H1 (cell line): Measurements from ENCODE around the gene PGAM1. TPM values are rescaled to one million over a fixed set of nuclear protein-coding genes. Genes with fewer than 3 reads are reported as not detected.

Source experiments
- CTCF ChIA-PET: fragments of 300-600 bp; sonication (Branson Sonifier 250); formaldehyde crosslinking; loops from one replicate; lab custom pipeline; 2021; ENCODE audit not compliant: partially characterized antibody; lab: Charles Lee
- POLR2A ChIA-PET: fragments of 300-600 bp; sonication (Branson Sonifier 250); formaldehyde crosslinking; loops from one replicate; lab custom pipeline; 2021; ENCODE audit warnings: inconsistent platforms; ENCODE audit not compliant: partially characterized antibody; lab: Charles Lee
- DNase-seq, 2 experiments: peaks; one replicate each; pipeline versions ENCODE4 v3.0.0 to v3.0.0-alpha.2; 2010 to 2022; ENCODE audit warnings: low spot score in 2 of 2, low read depth in 1 of 2, mixed read lengths in 1 of 2
- FAIRE-seq: peaks from 2 replicates; lab custom pipeline; 2011; peaks lifted over from hg19 to GRCh38; lab: Jason Lieb, UNC
- H2AFZ ChIP-seq: 2 replicates; pipeline ENCODE4 v1.8.1; 2012; ENCODE audit warnings: low read length, inconsistent platforms
- H2AK5ac ChIP-seq: 2 replicates; pipeline ENCODE4 v1.6.1; 2013; ENCODE audit warnings: low read depth, low read length
- H2BK120ac ChIP-seq: replicated peaks from 2 replicates; pipeline ENCODE3; 2013; ENCODE audit warnings: low read depth, low read length, inconsistent platforms
- H2BK12ac ChIP-seq: 2 replicates; pipeline ENCODE4 v1.6.1; 2013; ENCODE audit warnings: low read depth, low read length
- H2BK15ac ChIP-seq: 2 replicates; pipeline ENCODE4 v1.6.1; 2013; ENCODE audit warnings: low read length
- H2BK20ac ChIP-seq: 2 replicates; pipeline ENCODE4 v1.6.1; 2013; ENCODE audit warnings: low read length
- H2BK5ac ChIP-seq: 2 replicates; pipeline ENCODE4 v1.6.1; 2013; ENCODE audit warnings: low read depth, low read length
- H3K14ac ChIP-seq: 2 replicates; pipeline ENCODE4 v1.6.1; 2013; ENCODE audit warnings: inconsistent platforms; ENCODE audit not compliant: insufficient read length
- H3K18ac ChIP-seq: 2 replicates; pipeline ENCODE4 v1.6.1; 2013; ENCODE audit warnings: low read length; ENCODE audit errors: extremely low read depth
- H3K23ac ChIP-seq: 2 replicates; pipeline ENCODE4 v1.6.1; 2013; ENCODE audit warnings: inconsistent platforms; ENCODE audit not compliant: insufficient read length
- H3K23me2 ChIP-seq: 2 replicates; pipeline ENCODE4 v1.6.1; 2013; ENCODE audit warnings: low read depth, low read length
- H3K27ac ChIP-seq: 2 replicates; pipeline ENCODE4 v1.6.1; 2011; ENCODE audit warnings: low read depth, low read length, inconsistent platforms
- H3K27me3 ChIP-seq, 4 experiments: replicated peaks in 1 of 4; 1 replicate in 1 of 4; 2 replicates in 3 of 4; pipeline versions ENCODE4 v1.6.1 to v1.8.1; 2011 to 2013; ENCODE audit warnings: low read length in 3 of 4, mild to moderate bottlenecking in 3 of 4, inconsistent platforms in 2 of 4, mixed read lengths in 2 of 4, moderate library complexity in 1 of 4; ENCODE audit not compliant: control insufficient read depth in 3 of 4, insufficient read depth in 3 of 4; ENCODE audit errors: extremely low read depth in 1 of 4
- H3K36me3 ChIP-seq, 4 experiments: 2 replicates each; pipeline versions ENCODE4 v1.6.1 to v1.8.1; 2011 to 2013; ENCODE audit warnings: mild to moderate bottlenecking in 4 of 4, low read length in 3 of 4, moderate library complexity in 2 of 4, control low read depth in 1 of 4, inconsistent platforms in 1 of 4; ENCODE audit not compliant: insufficient read depth in 4 of 4, control insufficient read depth in 2 of 4
- H3K4ac ChIP-seq: replicated peaks from 2 replicates; pipeline ENCODE3; 2013; ENCODE audit warnings: low read length, low read depth, mixed read lengths, inconsistent platforms; ENCODE audit not compliant: insufficient read length
- H3K4me1 ChIP-seq, 4 experiments: replicated peaks in 1 of 4; 1 replicate in 1 of 4; 2 replicates in 3 of 4; pipeline versions ENCODE4 v1.6.1 to v1.8.1; 2011 to 2013; ENCODE audit warnings: low read length in 3 of 4, inconsistent platforms in 2 of 4, mixed read lengths in 1 of 4; ENCODE audit not compliant: insufficient read depth in 4 of 4, control insufficient read depth in 3 of 4
- H3K4me2 ChIP-seq, 2 experiments: 2 replicates each; pipeline versions ENCODE4 v1.6.1 to v1.8.1; 2011 to 2013; ENCODE audit warnings: low read depth in 2 of 2, low read length in 2 of 2, control low read depth in 1 of 2, inconsistent platforms in 1 of 2, mild to moderate bottlenecking in 1 of 2; ENCODE audit not compliant: insufficient read depth in 1 of 2
- H3K4me3 ChIP-seq, 4 experiments: fragments of 200-600, 300-600 bp in 1 of 4; sonication (generic), shearing (Covaris generic), sonication (Bioruptor Twin) in 1 of 4; 2 replicates each; pipeline versions ENCODE4 v1.5.1 to v1.8.1; 2011 to 2016; ENCODE audit warnings: low read length in 4 of 4, low read depth in 3 of 4, control low read depth in 2 of 4, inconsistent platforms in 2 of 4, mild to moderate bottlenecking in 2 of 4, mixed read lengths in 1 of 4, moderate library complexity in 1 of 4; ENCODE audit not compliant: insufficient read depth in 2 of 4; ENCODE audit errors: extremely low read depth in 1 of 4
- H3K56ac ChIP-seq: replicated peaks from 2 replicates; pipeline ENCODE3; 2013; ENCODE audit warnings: low read depth, mild to moderate bottlenecking, mixed read lengths, low read length, inconsistent platforms; ENCODE audit not compliant: insufficient read length
- H3K79me1 ChIP-seq: 2 replicates; pipeline ENCODE4 v1.6.1; 2013; ENCODE audit warnings: low read depth, low read length, control low read depth
- H3K79me2 ChIP-seq, 2 experiments: 2 replicates each; pipeline versions ENCODE4 v1.6.1 to v1.8.1; 2012 to 2013; ENCODE audit warnings: low read length in 2 of 2, mild to moderate bottlenecking in 2 of 2, inconsistent platforms in 1 of 2; ENCODE audit not compliant: insufficient read depth in 2 of 2, control insufficient read depth in 1 of 2
- H3K9ac ChIP-seq, 4 experiments: replicated peaks in 1 of 4; 1 replicate in 1 of 4; 2 replicates in 3 of 4; pipeline versions ENCODE4 v1.6.1 to v1.8.1; 2011 to 2013; ENCODE audit warnings: low read depth in 3 of 4, low read length in 3 of 4, control low read depth in 2 of 4, mild to moderate bottlenecking in 2 of 4, moderate library complexity in 2 of 4, inconsistent platforms in 1 of 4; ENCODE audit errors: extremely low read depth in 1 of 4
- H3K9me3 ChIP-seq, 2 experiments: 2 replicates each; pipeline versions ENCODE4 v1.6.1 to v1.8.1; 2012 to 2013; ENCODE audit warnings: mild to moderate bottlenecking in 2 of 2, moderate library complexity in 2 of 2, control low read depth in 1 of 2, inconsistent platforms in 1 of 2, low read depth in 1 of 2, low read length in 1 of 2, mixed read lengths in 1 of 2; ENCODE audit not compliant: insufficient read depth in 2 of 2
- H4K20me1 ChIP-seq, 2 experiments: replicated peaks in 1 of 2; 2 replicates each; pipeline versions ENCODE3 to v1.8.1; 2011 to 2013; ENCODE audit warnings: inconsistent platforms in 2 of 2, low read length in 2 of 2, mild to moderate bottlenecking in 1 of 2; ENCODE audit not compliant: insufficient read depth in 2 of 2, control insufficient read depth in 1 of 2
- H4K5ac ChIP-seq: 2 replicates; pipeline ENCODE4 v1.6.1; 2013; ENCODE audit warnings: low read length, low read depth, mixed read lengths, inconsistent platforms; ENCODE audit not compliant: insufficient read length
- H4K8ac ChIP-seq: 2 replicates; pipeline ENCODE4 v1.8.0; 2013; ENCODE audit warnings: mild to moderate bottlenecking, moderate library complexity, low read length, inconsistent platforms; ENCODE audit not compliant: insufficient read depth; ENCODE audit errors: extremely low read depth
- H4K91ac ChIP-seq: replicated peaks from 2 replicates; pipeline ENCODE3; 2013; ENCODE audit warnings: low read length, mixed read lengths, inconsistent platforms; ENCODE audit not compliant: insufficient read length
- BACH1 ChIP-seq: IDR thresholded peaks from 2 replicates; pipeline ENCODE4 v1.6.1; 2012; ENCODE audit warnings: low read length, improper control_type of control experiment
- BCL11A ChIP-seq, 2 experiments: IDR thresholded peaks; one replicate each; pipeline ENCODE4 v1.6.1; 2011; ENCODE audit warnings: low read depth in 2 of 2, low read length in 2 of 2, mild to moderate bottlenecking in 2 of 2
- POLR2A ChIP-seq, 2 experiments: IDR thresholded peaks; 1 replicate in 1 of 2; 2 replicates in 1 of 2; pipeline ENCODE4 v1.6.1; 2011; ENCODE audit warnings: low read depth in 2 of 2, low read length in 2 of 2, mild to moderate bottlenecking in 2 of 2; ENCODE audit errors: control extremely low read depth in 1 of 2
- WGBS, 2 experiments: shearing (Covaris generic) in 1 of 2; methylation state at CpG; one replicate each; pipeline versions ENCODE4 v1.1.6 to v1.1.7; 2013 to 2015; ENCODE audit warnings: low lambda C conversion rate in 2 of 2, mixed read lengths in 2 of 2, inconsistent platforms in 1 of 2, low coverage in 1 of 2, missing lambda C conversion rate in 1 of 2; ENCODE audit not compliant: insufficient replicate concordance in 2 of 2, insufficient coverage in 1 of 2, insufficient read length in 1 of 2; ENCODE audit errors: extremely low coverage in 1 of 2, missing lambda C conversion rate in 1 of 2; 5-methylcytosine and 5-hydroxymethylcytosine counted together
- polyA plus RNA-seq, 7 experiments: library from polyadenylated mRNA; depleted of rRNA in 3 of 7; stranded (reverse) in 5 of 7; unstranded in 2 of 7; fragments of >200 nt in 5 of 7; fragments of 200-250 nt in 2 of 7; gene quantifications; 1 replicate in 5 of 7; 2 replicates in 1 of 7; 4 replicates in 1 of 7; pipeline versions ENCODE4 v1.2.1 to v1.2.3, GENCODE V29; 2011 to 2013; ENCODE audit warnings: missing spikeins in 2 of 7, mixed read lengths in 2 of 7
- total RNA-seq: library from RNA; stranded (reverse); fragmentation: NEBNext Ultra II Directional; extraction: Animal tissue kit (Norgen Biotek cat#: 25700); gene quantifications from 2 replicates; pipeline ENCODE4 v1.2.1, GENCODE V29; 2021
- TF ChIP-seq, protein P1 (sequence below): IDR thresholded peaks from 2 replicates; pipeline ENCODE4 v1.6.1; 2012; ENCODE audit warnings: low read length, inconsistent platforms

Gene PGAM1
- total and polyA plus RNA-seq, 2 of the 8 experiments (the other 6 are each of a cell fraction or from before 2014, with no cell fraction given) = 791 to 799 TPM

DNA sequence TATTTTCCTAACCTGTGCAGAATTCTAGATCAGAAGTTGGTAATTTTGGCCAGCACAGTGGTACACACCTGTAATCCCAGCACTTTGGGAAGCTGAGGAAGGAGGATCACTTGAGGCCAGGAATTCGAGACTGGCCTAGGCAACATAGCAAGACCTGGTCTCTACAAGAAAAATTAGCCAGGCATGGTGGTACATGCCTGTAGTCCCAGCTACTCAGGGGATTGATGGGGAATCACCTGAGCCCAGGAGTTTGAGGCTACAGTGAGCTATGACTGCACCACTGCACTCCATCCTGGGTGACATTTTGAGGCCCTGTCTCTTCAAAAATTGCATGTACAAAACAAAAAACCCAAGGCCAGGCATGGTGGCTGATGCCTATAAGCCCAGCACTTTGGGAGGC, 8.6 kb downstream of the PGAM1 start:
- Histone ChIP-seq H2BK120ac (no peak overlapping the region), H3K9me3 (no peaks in the 10 kb centered on the region), H3K4ac (no peak overlapping the region)
- no peak for FAIRE-seq
- TF ChIP-seq BACH1 = no peak
- no peak for TF ChIP-seq BCL11A (IDR thresholded peaks at IDR 0.05; ENCODE audit: low read depth in 2 of 2, low read length in 2 of 2)
- TF ChIP-seq, protein P1, sequence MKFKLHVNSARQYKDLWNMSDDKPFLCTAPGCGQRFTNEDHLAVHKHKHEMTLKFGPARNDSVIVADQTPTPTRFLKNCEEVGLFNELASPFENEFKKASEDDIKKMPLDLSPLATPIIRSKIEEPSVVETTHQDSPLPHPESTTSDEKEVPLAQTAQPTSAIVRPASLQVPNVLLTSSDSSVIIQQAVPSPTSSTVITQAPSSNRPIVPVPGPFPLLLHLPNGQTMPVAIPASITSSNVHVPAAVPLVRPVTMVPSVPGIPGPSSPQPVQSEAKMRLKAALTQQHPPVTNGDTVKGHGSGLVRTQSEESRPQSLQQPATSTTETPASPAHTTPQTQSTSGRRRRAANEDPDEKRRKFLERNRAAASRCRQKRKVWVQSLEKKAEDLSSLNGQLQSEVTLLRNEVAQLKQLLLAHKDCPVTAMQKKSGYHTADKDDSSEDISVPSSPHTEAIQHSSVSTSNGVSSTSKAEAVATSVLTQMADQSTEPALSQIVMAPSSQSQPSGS = no peak
- 0 out of 3 replicates have a peak, but pooled peaks of 1 of the 2 experiments have one; percentile 33 for TF ChIP-seq POLR2A (IDR thresholded peaks at IDR 0.05; ENCODE audit: control extremely low read depth in 1 of 2, low read depth in 2 of 2, low read length in 2 of 2)
- TF ChIP-seq, all 59 proteins: peak for 1
- Histone ChIP-seq H3K9ac (no peak overlapping the region), H4K91ac (no peak overlapping the region), H3K27ac (no peak overlapping the region), H3K36me3 (peaks cover 21 to 75% (median 57%) of the 10 kb centered on the region in 4 experiments), H3K4me2 (no peak overlapping the region), H3K27me3 (no peaks in the 10 kb centered on the region), H4K20me1 (peaks cover 2 to 7% of the 10 kb centered on the region in 2 experiments), H3K79me1 (no peaks in the 10 kb centered on the region), H2AK5ac (no peak overlapping the region), H3K14ac (no peak overlapping the region), H3K23ac (no peak overlapping the region), H2BK12ac (no peak overlapping the region), H2BK5ac (no peak overlapping the region), H2BK20ac (no peak overlapping the region), H3K79me2 (peaks cover 0 to 6% of the 10 kb centered on the region in 2 experiments; a peak in 2 of 4 replicates), H3K18ac (no peak overlapping the region), H3K4me3 (no peak overlapping the region), H3K56ac (no peak overlapping the region), H3K4me1 (no peaks in the 10 kb centered on the region), H2AFZ (no peak overlapping the region), H4K5ac (no peak overlapping the region), H3K23me2 (no peaks in the 10 kb centered on the region), H4K8ac (no peak overlapping the region), H2BK15ac (no peak overlapping the region)
- POLR2A ChIA-PET = interaction anchor here (0.6 to 10.5 kb wide), 24 partner anchors 10 to 253 kb away, joined by 3 to 185 read pairs (median 5); partner anchors contain the start of genes AVPI1, EXOSC1, RRP12 and UBTD1
- no peak for DNase-seq
- 86% methylated on average over 1 of the region's 1 CpG; no CpG with 5 or more reads in 1 of the 2 experiments for WGBS, 2 experiments
- CTCF ChIA-PET = interaction anchor here (0.8 to 2.3 kb wide), 7 partner anchors 13 to 96 kb away, joined by 3 to 13 read pairs (median 5); partner anchors contain the start of gene RRP12
